Kidney (tissue), 14 donors: Measurements from ENCODE around the gene SNF8. TPM values are rescaled to one million over a fixed set of nuclear protein-coding genes. Genes with fewer than 3 reads are reported as not detected.
A peak's percentile ranks its signal among the peaks of the same experiment; 100 is the strongest.

ENCODE experiments used
- DNase-seq, 5 donors: peaks; one replicate each; pipeline ENCODE4 v3.0.0-alpha.2; 2013 to 2020
- FAIRE-seq: peaks from 2 replicates; lab custom pipeline; 2012; peaks lifted over from hg19 to GRCh38; lab: Jason Lieb, UNC
- H3K27ac ChIP-seq, 2 donors: one replicate each; pipeline ENCODE4 v1.7.0; 2013; ENCODE audit warnings: low read depth in 2 of 2, low read length in 2 of 2, inconsistent platforms in 1 of 2
- H3K27me3 ChIP-seq: one replicate; pipeline ENCODE4 v1.7.1; 2013; ENCODE audit warnings: low read length, inconsistent platforms; ENCODE audit not compliant: control insufficient read depth, insufficient read depth
- H3K36me3 ChIP-seq, 3 donors: one replicate each; pipeline versions ENCODE4 v1.7.0 to v1.7.1; 2013; ENCODE audit warnings: low read length in 3 of 3, control low read depth in 1 of 3, inconsistent platforms in 1 of 3; ENCODE audit not compliant: insufficient read depth in 3 of 3, control insufficient read depth in 2 of 3
- H3K4me1 ChIP-seq, 3 donors: one replicate each; pipeline versions ENCODE4 v1.7.0 to v1.7.1; 2013; ENCODE audit warnings: low read length in 3 of 3, inconsistent platforms in 1 of 3, low read depth in 1 of 3; ENCODE audit not compliant: control insufficient read depth in 2 of 3, insufficient read depth in 2 of 3
- H3K4me3 ChIP-seq, 3 donors: one replicate each; pipeline versions ENCODE4 v1.7.0 to v1.8.1; 2013; ENCODE audit warnings: low read length in 3 of 3, control low read depth in 1 of 3, inconsistent platforms in 1 of 3
- H3K9ac ChIP-seq, 3 donors: one replicate each; pipeline versions ENCODE4 v1.7.0 to v1.7.1; 2013; ENCODE audit warnings: low read length in 3 of 3, control low read depth in 1 of 3, inconsistent platforms in 1 of 3
- H3K9me3 ChIP-seq, 3 donors: one replicate each; pipeline versions ENCODE4 v1.7.0 to v1.7.1; 2013; ENCODE audit warnings: low read length in 3 of 3, control low read depth in 1 of 3, inconsistent platforms in 1 of 3; ENCODE audit not compliant: control insufficient read depth in 2 of 3, insufficient read depth in 1 of 3
- intact Hi-C: fragments of 100-400 bp; cut with DNase I; formaldehyde crosslinking; loops from one replicate; pipeline ENCODE4 v1.11.1; 2022
- polyA plus RNA-seq: library from polyadenylated mRNA; stranded (reverse); fragments of 350-450 nt; fragmentation: Illumina TruSeq; extraction: RNeasy Lipid Tissue Mini Kit (QIAGEN cat#74804); gene quantifications from one replicate; pipeline ENCODE4 v1.2.3, GENCODE V29; 2014; ENCODE audit warnings: low read depth, low replicate concordance; ENCODE audit not compliant: insufficient read depth
- total RNA-seq: library from RNA; stranded (reverse); fragmentation: NEBNext Ultra II Directional; extraction: Animal tissue kit (Norgen Biotek cat#: 25700); gene quantifications from one replicate; pipeline ENCODE4 v1.2.1, GENCODE V29; 2021
- TF ChIP-seq, protein P1 (sequence below): IDR thresholded peaks from 3 replicates; pipeline ENCODE4 v1.5.1; 2012; ENCODE audit warnings: mild to moderate bottlenecking, moderate library complexity, borderline replicate concordance; ENCODE audit not compliant: insufficient read depth; ENCODE audit errors: extremely low read depth
- donor health status: control.
- donor health status: control.
- donor health status: control.
- donor health status: control.
- donor health status: control.
- donor health status: DM: yes; HTN: yes; CAD: no.
- donor health status: Normal renal cell carcinoma (clear cell type).

SNF8 gene
- total and polyA plus RNA-seq, 2 donors from 2014 or later: 110 to 203 TPM

DNA sequence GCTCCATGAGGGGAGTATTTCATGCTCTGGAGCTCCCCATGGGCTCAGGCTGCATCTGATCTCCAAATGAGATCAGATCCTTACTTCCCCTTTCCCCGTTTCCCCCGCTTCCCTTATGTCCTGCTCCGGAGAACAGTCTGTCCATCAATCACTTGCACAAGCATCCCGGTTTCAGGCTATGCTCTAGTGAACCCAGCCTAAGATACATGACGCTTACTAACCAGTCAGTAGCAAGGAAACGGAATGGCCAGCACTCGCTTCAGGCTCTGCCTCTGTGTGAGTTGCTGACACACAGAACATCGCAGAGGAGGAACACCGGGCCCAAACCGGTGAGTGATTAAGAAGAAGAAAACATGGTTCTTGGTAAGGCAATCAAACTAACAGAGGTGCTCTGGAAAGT lies 61.5 kb downstream of the SNF8 start:
- Histone ChIP-seq H3K4me3 (no peak overlapping the region), H3K36me3 (no peaks in the 10 kb centered on the region), H3K27ac (no peak overlapping the region), H3K27me3 (no peaks in the 10 kb centered on the region), H3K4me1 (no peaks in the 10 kb centered on the region), H3K9ac (no peak overlapping the region), H3K9me3 (no peaks in the 10 kb centered on the region)
- peak in 4 of 5 donors; percentile 36 to 69 (median 54) for DNase-seq
- no peak for FAIRE-seq
- TF ChIP-seq, protein P1, sequence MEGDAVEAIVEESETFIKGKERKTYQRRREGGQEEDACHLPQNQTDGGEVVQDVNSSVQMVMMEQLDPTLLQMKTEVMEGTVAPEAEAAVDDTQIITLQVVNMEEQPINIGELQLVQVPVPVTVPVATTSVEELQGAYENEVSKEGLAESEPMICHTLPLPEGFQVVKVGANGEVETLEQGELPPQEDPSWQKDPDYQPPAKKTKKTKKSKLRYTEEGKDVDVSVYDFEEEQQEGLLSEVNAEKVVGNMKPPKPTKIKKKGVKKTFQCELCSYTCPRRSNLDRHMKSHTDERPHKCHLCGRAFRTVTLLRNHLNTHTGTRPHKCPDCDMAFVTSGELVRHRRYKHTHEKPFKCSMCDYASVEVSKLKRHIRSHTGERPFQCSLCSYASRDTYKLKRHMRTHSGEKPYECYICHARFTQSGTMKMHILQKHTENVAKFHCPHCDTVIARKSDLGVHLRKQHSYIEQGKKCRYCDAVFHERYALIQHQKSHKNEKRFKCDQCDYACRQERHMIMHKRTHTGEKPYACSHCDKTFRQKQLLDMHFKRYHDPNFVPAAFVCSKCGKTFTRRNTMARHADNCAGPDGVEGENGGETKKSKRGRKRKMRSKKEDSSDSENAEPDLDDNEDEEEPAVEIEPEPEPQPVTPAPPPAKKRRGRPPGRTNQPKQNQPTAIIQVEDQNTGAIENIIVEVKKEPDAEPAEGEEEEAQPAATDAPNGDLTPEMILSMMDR: no peak
- intact Hi-C loops: no loop called here

DNA sequence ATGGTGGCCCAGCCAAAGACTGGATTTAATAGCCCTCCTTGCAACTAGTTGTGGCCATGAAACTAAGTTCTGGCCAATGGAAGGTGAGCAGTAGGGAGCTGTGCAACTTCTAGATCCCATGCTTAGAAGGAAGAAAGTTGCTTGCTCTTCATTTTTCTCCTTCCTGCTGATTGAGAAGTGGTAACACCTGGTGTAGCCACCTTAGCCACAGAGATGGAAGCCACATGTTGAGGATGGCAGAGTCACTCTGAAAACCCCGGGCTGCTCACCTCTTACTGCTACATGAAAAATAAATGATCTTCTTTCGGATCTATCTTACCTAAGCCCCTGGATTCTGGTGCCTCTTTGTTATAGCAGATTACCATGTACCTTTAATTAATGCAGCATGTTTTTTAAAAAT lies 62.4 kb downstream of the SNF8 start:
- H3K4me1 ChIP-seq: no peaks in the 10 kb centered on the region
- H3K27ac ChIP-seq: no peak overlapping the region
- no peaks in the 10 kb centered on the region for H3K9me3 ChIP-seq
- FAIRE-seq (no peak), DNase-seq (no peak)
- H3K9ac ChIP-seq: no peak overlapping the region
- H3K27me3 ChIP-seq: no peaks in the 10 kb centered on the region
- TF ChIP-seq, protein P1: no peak
- no peak overlapping the region for H3K4me3 ChIP-seq
- H3K36me3 ChIP-seq: no peaks in the 10 kb centered on the region
- intact Hi-C loops: no loop called here

Other genes starting within 250 kb of the SNF8 start
- not detected for gene PRAC1, start 222.3 kb downstream of the SNF8 start, total RNA-seq
- gene PRAC1, start 222.3 kb downstream of the SNF8 start, polyA plus RNA-seq: not detected
- gene PRAC2, start 221.7 kb downstream of the SNF8 start, total RNA-seq: not detected
- gene PRAC2, start 221.7 kb downstream of the SNF8 start, polyA plus RNA-seq: not detected
- gene HOXB13, start 216.1 kb downstream of the SNF8 start, total RNA-seq: not detected
- gene HOXB13, start 216.1 kb downstream of the SNF8 start, polyA plus RNA-seq: not detected
- 2.3 TPM for gene TTLL6, start 127.6 kb downstream of the SNF8 start, total RNA-seq
- 4.2 TPM for gene TTLL6, start 127.6 kb downstream of the SNF8 start, polyA plus RNA-seq
- gene CALCOCO2, start 113.8 kb downstream of the SNF8 start, total RNA-seq: 157 TPM
- gene CALCOCO2, start 113.8 kb downstream of the SNF8 start, polyA plus RNA-seq: 63.6 TPM
- gene ATP5MC1, start 52.1 kb downstream of the SNF8 start, total RNA-seq: 71.2 TPM
- 845 TPM for gene ATP5MC1, start 52.1 kb downstream of the SNF8 start, polyA plus RNA-seq
- 86.7 TPM for gene UBE2Z, start 36.4 kb downstream of the SNF8 start, total RNA-seq
- 47.5 TPM for gene UBE2Z, start 36.4 kb downstream of the SNF8 start, polyA plus RNA-seq
- gene GIP, start 23.8 kb upstream of the SNF8 start, total RNA-seq: not detected
- gene GIP, start 23.8 kb upstream of the SNF8 start, polyA plus RNA-seq: not detected
- gene IGF2BP1, start 52.5 kb upstream of the SNF8 start, total RNA-seq: 1.3 TPM
- 1.5 TPM for gene IGF2BP1, start 52.5 kb upstream of the SNF8 start, polyA plus RNA-seq
- 4.3 TPM for gene B4GALNT2, start 187.9 kb upstream of the SNF8 start, total RNA-seq
- gene B4GALNT2, start 187.9 kb upstream of the SNF8 start, polyA plus RNA-seq: 1.3 TPM